Uterus (tissue), 4 donors: Measurements from ENCODE around the gene GALNT14. TPM values are rescaled to one million over a fixed set of nuclear protein-coding genes. Genes with fewer than 3 reads are reported as not detected.

Source experiments
- DNase-seq, 2 donors: peaks; one replicate each; pipeline ENCODE4 v3.0.0-alpha.2; 2019 to 2020
- H3K27ac ChIP-seq, 2 donors: fragments of 200-600 bp; sonication (generic); 1 replicate in 1 of 2; 2 replicates in 1 of 2; pipeline ENCODE4 v1.5.1; 2016 to 2018
- H3K27me3 ChIP-seq, 2 donors: fragments of 200-600 bp; sonication (generic); one replicate each; pipeline ENCODE4 v1.5.1; 2018 to 2019; ENCODE audit warnings: control low read depth in 1 of 2
- H3K36me3 ChIP-seq, 2 donors: fragments of 200-600 bp; sonication (generic); one replicate each; pipeline ENCODE4 v1.5.1; 2019; ENCODE audit warnings: control low read depth in 1 of 2
- H3K4me1 ChIP-seq, 2 donors: fragments of 200-600 bp; sonication (generic); one replicate each; pipeline ENCODE4 v1.5.1; 2018 to 2019; ENCODE audit warnings: control low read depth in 1 of 2
- H3K4me3 ChIP-seq, 2 donors: fragments of 200-600 bp; sonication (generic); 1 replicate in 1 of 2; 2 replicates in 1 of 2; pipeline ENCODE4 v1.5.1; 2018 to 2019; ENCODE audit warnings: mild to moderate bottlenecking in 1 of 2
- H3K9me3 ChIP-seq, 2 donors: fragments of 200-600 bp; sonication (generic); one replicate each; pipeline ENCODE4 v1.5.1; 2019; ENCODE audit warnings: control low read depth in 1 of 2
- CTCF ChIP-seq, 4 experiments: fragments of 200-600 bp in 2 of 4; fragments of 450-650 bp in 2 of 4; sonication (generic) in 2 of 4; IDR thresholded peaks; one replicate each; pipeline ENCODE4 v1.5.1; 2016 to 2019; ENCODE audit warnings: antibody characterized with exemption in 4 of 4, mild to moderate bottlenecking in 2 of 4, moderate library complexity in 1 of 4
- POLR2A ChIP-seq, 2 donors: fragments of 450-650 bp; IDR thresholded peaks; one replicate each; pipeline ENCODE4 v1.6.1; 2016; ENCODE audit warnings: antibody characterized with exemption in 2 of 2, mild to moderate bottlenecking in 1 of 2, moderate library complexity in 1 of 2
- intact Hi-C: fragments of 100-400 bp; cut with DNase I; formaldehyde crosslinking; loops from one replicate; pipeline ENCODE4 v1.15.1; 2023; ENCODE audit warnings: low total_unique reads
- total RNA-seq, 4 donors: library from RNA; depleted of rRNA in 3 of 4; stranded (reverse); fragments of >200 nt in 3 of 4; gene quantifications; one replicate each; pipeline versions ENCODE4 v1.1.0 to v1.2.4, GENCODE V29; 2014 to 2023
- donor health status: DM: yes; HTN: yes; CAD: no.

GALNT14 gene
- total RNA-seq, 4 donors from 2014 or later = 0.58 to 4.0 TPM; not detected in 2

- DNase-seq = no peak
- H3K27me3 ChIP-seq = no peaks in the 10 kb centered on the region
- TF ChIP-seq POLR2A (IDR thresholded peaks at IDR 0.05) = no peak
- intact Hi-C loops = no loop called here
- no peaks in the 10 kb centered on the region for H3K4me1 ChIP-seq
- H3K9me3 ChIP-seq = no peaks in the 10 kb centered on the region
- no peak overlapping the region for H3K4me3 ChIP-seq
- no peaks in the 10 kb centered on the region for H3K36me3 ChIP-seq
- no peak overlapping the region for H3K27ac ChIP-seq
These were observed 137.3 kb downstream of the GALNT14 start for GRCh38 chr2:31000970-31001369.

GRCh38 chr2:30998672-30999071 lies 139.6 kb downstream of the GALNT14 start:
- Histone ChIP-seq H3K4me3 (no peak overlapping the region), H3K27ac (no peak overlapping the region), H3K9me3 (no peaks in the 10 kb centered on the region), H3K27me3 (no peaks in the 10 kb centered on the region), H3K4me1 (no peaks in the 10 kb centered on the region), H3K36me3 (no peaks in the 10 kb centered on the region)
- no peak for TF ChIP-seq POLR2A (IDR thresholded peaks at IDR 0.05)
- DNase-seq = no peak
- intact Hi-C loops = no loop called here

- H3K27ac ChIP-seq = no peak overlapping the region
- no peaks in the 10 kb centered on the region for H3K4me1 ChIP-seq
- no peaks in the 10 kb centered on the region for H3K9me3 ChIP-seq
- H3K27me3 ChIP-seq = no peaks in the 10 kb centered on the region
- TF ChIP-seq CTCF (IDR thresholded peaks at IDR 0.05) (no peak), POLR2A (IDR thresholded peaks at IDR 0.05) (no peak)
- no peaks in the 10 kb centered on the region for H3K36me3 ChIP-seq
- intact Hi-C loops = no loop called here
- no peak overlapping the region for H3K4me3 ChIP-seq
- no peak for DNase-seq
These were observed 140.3 kb downstream of the GALNT14 start for GRCh38 chr2:30997979-30998378.

- TF ChIP-seq CTCF (IDR thresholded peaks at IDR 0.05) = no peak
- no peak for TF ChIP-seq POLR2A (IDR thresholded peaks at IDR 0.05)
- no peaks in the 10 kb centered on the region for H3K4me1 ChIP-seq
- H3K4me3 ChIP-seq = no peak overlapping the region
- no peaks in the 10 kb centered on the region for H3K9me3 ChIP-seq
- H3K27me3 ChIP-seq = no peaks in the 10 kb centered on the region
- intact Hi-C loops = no loop called here
- DNase-seq = no peak
- H3K27ac ChIP-seq = no peak overlapping the region
- H3K36me3 ChIP-seq = no peaks in the 10 kb centered on the region
These were observed 143.8 kb downstream of the GALNT14 start for GRCh38 chr2:30994227-30995056.

GRCh38 chr2:30992781-30993180 lies 145.5 kb downstream of the GALNT14 start:
- no peak overlapping the region for H3K4me3 ChIP-seq
- intact Hi-C loops = no loop called here
- TF ChIP-seq CTCF (IDR thresholded peaks at IDR 0.05) = no peak
- no peak for TF ChIP-seq POLR2A (IDR thresholded peaks at IDR 0.05)
- H3K9me3 ChIP-seq = no peaks in the 10 kb centered on the region
- no peaks in the 10 kb centered on the region for H3K27me3 ChIP-seq
- H3K27ac ChIP-seq = no peak overlapping the region
- no peaks in the 10 kb centered on the region for H3K4me1 ChIP-seq
- no peaks in the 10 kb centered on the region for H3K36me3 ChIP-seq
- no peak for DNase-seq

GRCh38 chr2:30990671-30991070 lies 147.6 kb downstream of the GALNT14 start:
- Histone ChIP-seq H3K27me3 (no peaks in the 10 kb centered on the region), H3K9me3 (no peaks in the 10 kb centered on the region), H3K36me3 (no peaks in the 10 kb centered on the region), H3K27ac (no peak overlapping the region), H3K4me1 (no peaks in the 10 kb centered on the region), H3K4me3 (no peak overlapping the region)
- intact Hi-C loops = no loop called here
- TF ChIP-seq POLR2A (IDR thresholded peaks at IDR 0.05) (no peak), CTCF (IDR thresholded peaks at IDR 0.05) (no peak)
- DNase-seq = no peak
